NCI-H2107 treated with DMSO at 0.1 percent for 48 hours (cell line): ENCODE measurements around the gene CCDC92.

ENCODE experiments used
- DNase-seq: peaks from one replicate; lab custom pipeline; 2025; ENCODE audit not compliant: unreplicated experiment; lab: John Stamatoyannopoulos, UW

CCDC92 gene

GRCh38 chr12:123937707-123938591 lies 34.7 kb downstream of the CCDC92 start:
- DNase-seq, result no peak

DNA sequence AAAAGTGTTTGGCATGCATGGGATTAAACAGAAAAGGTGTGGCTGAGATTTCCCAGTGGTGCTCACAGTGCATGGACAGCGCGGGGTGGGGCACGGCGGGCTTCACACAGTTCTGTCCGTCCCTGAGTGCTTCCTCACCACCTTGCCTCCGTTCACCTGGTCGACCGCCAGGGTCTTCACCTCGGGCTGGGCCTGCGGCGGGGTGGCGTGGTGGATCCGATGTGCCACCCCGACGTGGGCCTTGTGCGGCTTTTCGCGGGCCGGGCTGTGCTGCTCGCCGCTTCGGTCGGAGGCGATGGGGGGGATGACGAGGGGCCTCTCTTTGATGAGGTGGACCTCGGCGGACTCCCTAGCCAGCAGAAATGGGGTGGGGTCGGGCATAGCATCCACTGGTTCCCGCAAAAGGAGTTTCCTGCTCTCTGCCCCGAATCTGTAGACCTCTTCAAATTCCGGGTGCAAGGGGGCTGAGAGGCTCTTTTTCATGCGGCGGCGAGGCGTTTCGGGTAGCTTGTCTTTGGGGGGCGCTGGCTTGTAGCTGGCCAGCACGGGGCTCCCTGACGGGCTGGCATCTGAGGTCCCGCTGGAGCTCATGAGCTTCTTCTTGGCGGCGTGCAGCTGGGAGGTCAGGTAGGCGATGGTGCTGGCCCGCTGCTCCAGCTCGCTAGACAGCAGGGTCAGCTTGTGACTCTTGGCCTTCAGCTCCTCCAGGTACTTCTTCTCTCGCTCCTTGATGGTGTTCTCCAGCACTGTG lies 35.5 kb downstream of the CCDC92 start:
- DNase-seq, result no peak

GRCh38 chr12:123936471-123936870 lies 36.2 kb downstream of the CCDC92 start:
- DNase-seq, result no peak

- no peak for DNase-seq
Measured at GRCh38 chr12:123935956-123936355, 36.7 kb downstream of the CCDC92 start.

- no peak for DNase-seq
Measured at GRCh38 chr12:123934829-123935228, 37.8 kb downstream of the CCDC92 start.

GRCh38 chr12:123934016-123934620 lies 38.5 kb downstream of the CCDC92 start:
- no peak for DNase-seq

- no peak for DNase-seq
Measured at GRCh38 chr12:123933214-123933613, 39.4 kb downstream of the CCDC92 start.

- DNase-seq, result no peak
Measured at GRCh38 chr12:123931686-123932321, 40.8 kb downstream of the CCDC92 start.

- no peak for DNase-seq
Measured at GRCh38 chr12:123929946-123930583, 42.6 kb downstream of the CCDC92 start.

DNA sequence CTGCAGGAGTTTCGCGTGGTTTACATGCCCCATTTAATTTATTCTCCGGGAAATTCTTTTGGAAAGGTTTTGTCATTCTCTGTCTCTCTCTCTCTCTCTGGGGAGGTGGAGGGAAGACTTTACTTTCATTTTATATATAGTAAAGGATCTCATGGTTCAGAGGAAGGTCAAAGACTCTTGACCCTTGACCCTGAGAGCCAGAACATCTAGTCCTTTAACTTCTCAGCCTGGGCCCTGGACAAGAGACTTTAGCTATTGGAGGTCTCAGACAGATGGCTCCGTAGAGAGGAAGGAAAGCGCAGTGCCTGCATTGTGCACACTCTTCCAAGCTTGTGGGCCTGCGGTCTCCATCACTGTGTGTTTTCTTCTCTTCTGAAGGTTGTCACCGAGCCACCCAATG lies 43.7 kb downstream of the CCDC92 start:
- no peak for DNase-seq

DNA sequence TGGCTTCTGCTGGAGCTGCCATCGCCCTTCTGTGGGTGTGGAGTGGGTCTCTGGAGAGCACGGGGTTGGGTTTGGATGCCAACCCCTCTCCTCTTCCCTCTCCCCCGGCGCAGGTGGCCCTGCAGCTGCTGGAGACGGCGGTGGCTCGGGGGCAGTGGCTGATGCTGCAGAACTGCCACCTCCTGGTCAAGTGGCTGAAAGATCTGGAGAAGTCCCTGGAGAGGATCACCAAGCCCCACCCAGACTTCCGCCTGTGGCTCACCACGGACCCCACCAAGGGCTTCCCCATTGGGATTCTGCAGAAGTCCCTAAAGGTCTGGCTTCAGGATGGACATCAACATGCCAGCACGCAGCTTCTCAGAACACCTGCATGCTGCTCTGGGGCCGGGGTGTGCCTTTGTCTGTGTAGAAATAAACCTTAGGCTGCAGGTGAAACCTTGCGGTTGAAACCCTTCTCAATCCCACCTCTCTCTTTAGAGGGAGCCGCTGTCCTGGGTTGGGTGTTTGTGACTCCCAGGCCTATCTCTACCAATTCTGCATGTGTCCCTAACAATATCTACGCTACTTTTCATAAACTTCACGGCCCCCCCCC lies 44.3 kb downstream of the CCDC92 start:
- peak; percentile 67 for DNase-seq

GRCh38 chr12:123924539-123924938 lies 48.1 kb downstream of the CCDC92 start:
- DNase-seq, result no peak

DNA sequence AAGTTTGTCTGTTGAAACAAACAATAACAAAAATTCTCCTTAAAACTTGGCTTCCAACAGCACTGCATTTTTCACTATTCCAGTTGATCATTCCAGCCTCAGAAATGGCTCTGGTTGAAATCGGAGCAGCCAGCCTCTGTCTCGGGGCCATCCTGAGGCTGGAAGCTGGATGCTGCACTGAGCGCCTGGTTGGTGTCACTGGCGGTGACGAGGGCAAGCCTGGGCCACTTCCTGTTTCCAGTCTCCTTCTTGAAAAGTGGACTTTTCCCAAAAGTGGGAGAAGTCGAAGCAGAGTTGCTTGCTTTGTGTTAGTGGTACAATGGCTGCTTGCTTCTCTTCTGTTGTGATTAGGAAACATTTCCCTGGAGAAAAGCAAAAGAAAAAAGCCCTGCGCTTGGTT lies 48.7 kb downstream of the CCDC92 start:
- DNase-seq, result no peak

GRCh38 chr12:123923038-123923437 lies 49.6 kb downstream of the CCDC92 start:
- DNase-seq, result no peak

GRCh38 chr12:123919980-123920360 lies 52.7 kb downstream of the CCDC92 start:
- DNase-seq, result no peak

DNA sequence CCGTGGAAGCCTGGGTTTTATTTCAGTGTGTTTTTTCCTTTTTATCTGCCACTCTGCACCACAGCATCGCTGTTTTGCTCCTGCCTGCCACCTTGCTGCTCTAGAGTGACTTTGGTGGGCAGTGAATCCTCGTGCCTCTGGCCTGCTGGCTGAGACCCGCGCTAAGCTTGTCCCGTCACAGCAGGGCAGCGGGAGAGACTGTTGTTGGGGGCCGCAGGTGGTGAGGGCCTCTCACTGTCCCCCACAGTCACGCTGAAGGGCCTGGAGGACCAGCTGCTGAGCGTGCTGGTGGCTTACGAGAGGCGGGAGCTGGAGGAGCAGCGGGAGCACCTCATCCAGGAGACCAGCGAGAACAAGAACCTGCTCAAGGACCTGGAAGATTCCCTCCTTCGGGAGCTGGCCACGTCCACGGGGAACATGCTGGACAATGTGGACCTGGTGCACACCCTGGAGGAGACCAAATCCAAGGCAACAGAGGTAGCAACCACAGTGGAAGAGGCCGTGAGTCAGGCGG lies 55.2 kb downstream of the CCDC92 start:
- no peak for DNase-seq

GRCh38 chr12:123916729-123917128 lies 55.9 kb downstream of the CCDC92 start:
- no peak for DNase-seq

- DNase-seq, result no peak
Measured at GRCh38 chr12:123914726-123915333, 57.8 kb downstream of the CCDC92 start.

DNA sequence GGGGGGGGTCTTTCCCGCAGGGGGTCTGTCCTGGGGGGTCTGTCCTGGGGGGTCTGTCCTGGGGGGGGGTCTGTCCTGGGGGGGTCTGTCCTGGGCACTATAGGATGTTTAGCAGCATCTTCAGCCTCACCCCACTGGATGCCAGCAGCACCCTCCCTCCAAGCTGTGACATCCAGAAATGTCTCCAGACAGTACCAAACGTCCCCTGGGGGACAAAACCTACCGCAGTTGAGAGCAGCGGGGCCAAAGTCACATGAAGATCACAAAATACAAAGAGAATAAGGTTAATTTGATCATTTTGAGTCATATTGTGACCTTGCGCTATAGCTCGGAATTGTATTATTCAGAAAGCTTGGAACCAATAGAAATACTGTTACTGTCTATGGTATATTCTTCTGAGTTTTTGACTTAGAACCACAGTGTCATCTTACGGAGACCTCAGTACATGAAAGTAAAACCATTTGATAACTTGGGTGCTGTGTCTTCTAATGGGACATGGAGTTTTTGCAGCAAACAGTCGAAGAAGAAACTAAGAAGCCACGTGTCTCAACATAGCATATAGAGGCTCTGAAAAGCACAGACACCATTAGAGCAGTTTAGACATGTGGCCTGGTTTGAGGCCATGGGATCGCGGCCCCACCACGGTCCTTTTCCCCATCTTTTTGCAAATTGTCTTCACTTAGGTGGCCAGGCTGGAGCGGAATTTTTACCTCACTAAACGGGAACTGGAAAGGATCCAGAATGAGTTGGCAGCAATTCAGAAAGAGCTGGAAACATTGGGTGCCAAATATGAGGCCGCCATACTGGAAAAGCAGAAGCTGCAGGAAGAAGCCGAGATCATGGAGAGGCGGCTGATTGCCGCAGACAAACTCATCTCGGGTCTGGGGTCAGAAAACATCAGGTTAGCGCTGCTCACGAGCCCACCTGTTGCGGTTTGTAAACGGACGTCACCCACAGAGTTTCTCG lies 59.9 kb downstream of the CCDC92 start:
- peak; percentile 18 for DNase-seq
